CD4-positive, alpha-beta T cell treated with Interleukin-6 at 100 ng/mL for 8 hours (primary cell): ENCODE results near the gene SRBD1.

Experiments used
- DNase-seq: peaks from one replicate; pipeline ENCODE4 v3.0.0-alpha.2; 2020; ENCODE audit warnings: mixed read lengths, low spot score

SRBD1 gene

GRCh38 chr2:45418532-45418931 lies 192.5 kb downstream of the SRBD1 start:
- no peak for DNase-seq

GRCh38 chr2:45415534-45416123 lies 195.4 kb downstream of the SRBD1 start:
- DNase-seq, result no peak

- no peak for DNase-seq
Measured at GRCh38 chr2:45412754-45413379, 198.2 kb downstream of the SRBD1 start.

- no peak for DNase-seq
Measured at GRCh38 chr2:45409677-45410076, 201.4 kb downstream of the SRBD1 start.

- no peak for DNase-seq
Measured at GRCh38 chr2:45406621-45407020, 204.4 kb downstream of the SRBD1 start.

GRCh38 chr2:45404807-45405297 lies 206.2 kb downstream of the SRBD1 start:
- DNase-seq, result no peak

GRCh38 chr2:45403036-45403435 lies 208.0 kb downstream of the SRBD1 start:
- DNase-seq, result no peak

GRCh38 chr2:45401431-45401922 lies 209.6 kb downstream of the SRBD1 start:
- DNase-seq, result no peak

GRCh38 chr2:45399040-45399784 lies 211.9 kb downstream of the SRBD1 start:
- no peak for DNase-seq

GRCh38 chr2:45397292-45397691 lies 213.8 kb downstream of the SRBD1 start:
- no peak for DNase-seq

- no peak for DNase-seq
Measured at GRCh38 chr2:45396671-45397070, 214.4 kb downstream of the SRBD1 start.

GRCh38 chr2:45394842-45395241 lies 216.2 kb downstream of the SRBD1 start:
- DNase-seq, result no peak

GRCh38 chr2:45394216-45394615 lies 216.9 kb downstream of the SRBD1 start:
- DNase-seq, result no peak

- DNase-seq, result no peak
Measured at GRCh38 chr2:45391866-45392265, 219.2 kb downstream of the SRBD1 start.

- DNase-seq, result no peak
Measured at GRCh38 chr2:45390861-45391260, 220.2 kb downstream of the SRBD1 start.

- DNase-seq, result no peak
Measured at GRCh38 chr2:45390441-45390840, 220.6 kb downstream of the SRBD1 start.

- DNase-seq, result no peak
Measured at GRCh38 chr2:45388541-45389100, 222.4 kb downstream of the SRBD1 start.

GRCh38 chr2:45382744-45383143 lies 228.3 kb downstream of the SRBD1 start:
- no peak for DNase-seq

- no peak for DNase-seq
Measured at GRCh38 chr2:45380131-45380836, 230.8 kb downstream of the SRBD1 start.

GRCh38 chr2:45379399-45380087 lies 231.5 kb downstream of the SRBD1 start:
- no peak for DNase-seq

- no peak for DNase-seq
Measured at GRCh38 chr2:45373534-45373933, 237.5 kb downstream of the SRBD1 start.
